Left lung (tissue), 10 donors: ENCODE results near the gene LRRC39. TPM values are rescaled to one million over a fixed set of nuclear protein-coding genes. Genes with fewer than 3 reads are reported as not detected.

Source experiments
- ATAC-seq: fragments of 200-7000 bp; cut with Tn5 transposase; one replicate; pipeline ENCODE4 v1.9.1; 2020; ENCODE audit warnings: moderate library complexity
- DNase-seq, 4 donors: peaks; one replicate each; pipeline ENCODE4 v3.0.0-alpha.2; 2013 to 2020
- H3K27ac ChIP-seq, 2 donors: fragments of 200-600 bp; sonication (generic) in 1 of 2; one replicate each; pipeline versions ENCODE4 v1.5.0 to v1.8.0; 2020 to 2021
- H3K27me3 ChIP-seq, 2 donors: fragments of 200-600 bp; sonication (generic) in 1 of 2; one replicate each; pipeline versions ENCODE4 v1.5.0 to v1.8.0; 2020 to 2021
- H3K36me3 ChIP-seq, 2 donors: fragments of 200-600 bp; sonication (generic) in 1 of 2; one replicate each; pipeline versions ENCODE4 v1.5.0 to v1.8.0; 2020 to 2021
- H3K4me1 ChIP-seq, 2 donors: fragments of 200-600 bp; one replicate each; pipeline ENCODE4 v1.8.0; 2021
- H3K4me3 ChIP-seq, 2 donors: fragments of 200-600 bp; sonication (generic) in 1 of 2; one replicate each; pipeline versions ENCODE4 v1.5.0 to v1.8.0; 2020 to 2021; ENCODE audit warnings: mild to moderate bottlenecking in 1 of 2
- H3K9me3 ChIP-seq, 2 donors: fragments of 200-600 bp; sonication (generic) in 1 of 2; one replicate each; pipeline versions ENCODE4 v1.5.0 to v1.8.0; 2020 to 2021
- intact Hi-C, 2 donors: fragments of 100-400 bp; cut with DNase I; formaldehyde crosslinking; loops; one replicate each; pipeline versions ENCODE4 v1.11.2 to v1.14.2; 2022
- polyA plus RNA-seq, 6 donors: library from polyadenylated mRNA; unstranded; fragments of 120-200 nt; gene quantifications; one replicate each; pipeline ENCODE4 v1.2.1, GENCODE V29; 2013; ENCODE audit not compliant: insufficient read length in 6 of 6
- total RNA-seq, 2 donors: library from RNA; stranded (reverse); fragmentation: NEBNext Ultra II Directional; extraction: Animal tissue kit (Norgen Biotek cat#: 25700); gene quantifications; one replicate each; pipeline ENCODE4 v1.2.1, GENCODE V29; 2021
- TF ChIP-seq, protein P1 (sequence below), 2 donors: fragments of 200-600 bp; sonication (generic) in 1 of 2; IDR thresholded peaks; one replicate each; pipeline versions ENCODE4 v1.5.0 to v1.8.0; 2021; ENCODE audit warnings: antibody characterized with exemption in 2 of 2
- donor health status: DM: no; HTN: yes; CAD: no.
- donor health status: DM: no; HTN: no; CAD: no.

LRRC39 gene
- total and polyA plus RNA-seq, 8 donors, result 0.35 to 4.2 (median 3.3) TPM

DNA sequence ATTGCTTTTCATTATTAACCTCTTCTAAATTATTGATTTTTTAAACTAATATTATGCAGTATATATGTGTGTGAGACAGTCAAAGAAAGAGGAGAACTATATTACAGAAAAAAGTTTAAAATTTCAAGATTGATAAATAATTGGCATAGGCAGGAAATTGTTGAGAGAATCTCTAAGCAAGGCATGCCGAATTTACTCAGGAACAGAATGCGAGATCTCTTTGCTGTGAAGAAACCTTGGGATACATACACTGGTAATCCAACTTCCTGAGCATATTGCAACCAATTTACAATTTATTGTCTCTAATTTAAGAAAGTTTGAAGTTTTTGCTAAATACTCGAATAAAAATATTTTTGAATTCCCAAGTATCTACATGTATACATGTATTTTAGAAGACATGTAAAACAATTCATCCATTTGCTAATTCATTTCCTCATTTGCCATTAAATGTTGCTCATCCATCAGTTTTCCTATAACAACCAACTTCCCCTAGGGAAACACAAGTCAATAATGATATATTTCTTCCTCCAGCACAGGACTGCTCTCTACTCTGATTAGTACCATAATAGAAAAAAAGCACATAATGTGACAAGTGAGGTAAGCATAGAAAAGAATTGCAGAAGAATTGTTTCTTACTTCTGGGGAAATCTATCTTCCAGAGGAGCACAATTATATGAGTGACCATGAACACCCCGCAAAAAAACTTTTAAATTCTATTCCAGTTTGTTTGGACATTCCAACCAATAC lies 588 bp downstream of the LRRC39 start:
- Histone ChIP-seq H3K4me1 (no peaks in the 10 kb centered on the region), H3K36me3 (no peaks in the 10 kb centered on the region), H3K4me3 (no peak overlapping the region), H3K27me3 (no peaks in the 10 kb centered on the region), H3K27ac (no peak overlapping the region), H3K9me3 (no peaks in the 10 kb centered on the region)
- TF ChIP-seq, protein P1, sequence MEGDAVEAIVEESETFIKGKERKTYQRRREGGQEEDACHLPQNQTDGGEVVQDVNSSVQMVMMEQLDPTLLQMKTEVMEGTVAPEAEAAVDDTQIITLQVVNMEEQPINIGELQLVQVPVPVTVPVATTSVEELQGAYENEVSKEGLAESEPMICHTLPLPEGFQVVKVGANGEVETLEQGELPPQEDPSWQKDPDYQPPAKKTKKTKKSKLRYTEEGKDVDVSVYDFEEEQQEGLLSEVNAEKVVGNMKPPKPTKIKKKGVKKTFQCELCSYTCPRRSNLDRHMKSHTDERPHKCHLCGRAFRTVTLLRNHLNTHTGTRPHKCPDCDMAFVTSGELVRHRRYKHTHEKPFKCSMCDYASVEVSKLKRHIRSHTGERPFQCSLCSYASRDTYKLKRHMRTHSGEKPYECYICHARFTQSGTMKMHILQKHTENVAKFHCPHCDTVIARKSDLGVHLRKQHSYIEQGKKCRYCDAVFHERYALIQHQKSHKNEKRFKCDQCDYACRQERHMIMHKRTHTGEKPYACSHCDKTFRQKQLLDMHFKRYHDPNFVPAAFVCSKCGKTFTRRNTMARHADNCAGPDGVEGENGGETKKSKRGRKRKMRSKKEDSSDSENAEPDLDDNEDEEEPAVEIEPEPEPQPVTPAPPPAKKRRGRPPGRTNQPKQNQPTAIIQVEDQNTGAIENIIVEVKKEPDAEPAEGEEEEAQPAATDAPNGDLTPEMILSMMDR (IDR thresholded peaks at IDR 0.05), result no peak
- intact Hi-C loops, result no loop called here
- no peak for DNase-seq
- ATAC-seq, result no peak

DNA sequence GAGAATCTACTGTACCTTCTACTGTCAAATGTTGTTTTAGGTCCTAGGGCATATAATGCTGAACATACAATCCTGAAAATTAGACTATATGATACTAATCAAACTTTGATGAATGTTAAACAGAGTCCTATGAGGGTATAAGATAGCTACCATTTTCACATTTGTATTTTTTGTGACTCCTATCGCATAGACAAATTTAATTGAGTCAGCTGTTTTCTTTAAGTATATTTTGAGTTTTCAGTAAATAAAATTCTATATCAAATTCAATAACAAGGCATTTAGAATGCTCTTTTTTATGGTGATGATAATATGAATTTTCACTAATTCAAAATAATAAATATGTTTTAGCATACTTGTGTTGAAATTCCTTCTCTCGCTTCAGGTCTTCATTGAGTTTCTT lies 10.0 kb downstream of the LRRC39 start:
- TF ChIP-seq, protein P1 (IDR thresholded peaks at IDR 0.05), result no peak
- DNase-seq (no peak), ATAC-seq (no peak)
- H3K27ac ChIP-seq, result no peak overlapping the region
- no peaks in the 10 kb centered on the region for H3K4me1 ChIP-seq
- no peak overlapping the region for H3K4me3 ChIP-seq
- H3K9me3 ChIP-seq, result no peaks in the 10 kb centered on the region
- H3K36me3 ChIP-seq, result no peaks in the 10 kb centered on the region
- H3K27me3 ChIP-seq, result no peaks in the 10 kb centered on the region
- intact Hi-C loops, result no loop called here

DNA sequence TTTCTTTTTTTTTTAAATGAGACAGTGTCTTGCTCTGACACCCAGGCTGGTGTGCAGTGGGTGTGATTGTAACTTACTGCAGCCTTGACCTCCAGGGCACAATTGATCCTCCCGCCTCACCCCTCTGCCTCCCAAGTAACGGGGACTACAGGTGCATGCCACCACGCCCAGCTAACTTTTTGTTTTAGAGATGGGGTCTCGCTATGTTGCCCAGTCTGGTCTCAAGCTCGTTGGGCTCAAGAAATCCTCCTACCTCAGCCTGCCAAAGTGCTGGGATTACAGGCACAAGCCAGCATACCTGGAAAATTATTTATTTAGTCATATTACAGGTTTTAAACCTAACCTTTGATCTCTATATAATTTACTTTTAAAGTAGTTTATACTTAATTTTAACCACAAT lies 13.4 kb downstream of the LRRC39 start:
- Histone ChIP-seq H3K4me3 (no peak overlapping the region), H3K27ac (no peak overlapping the region), H3K27me3 (no peaks in the 10 kb centered on the region), H3K4me1 (no peaks in the 10 kb centered on the region), H3K9me3 (no peaks in the 10 kb centered on the region), H3K36me3 (no peaks in the 10 kb centered on the region)
- TF ChIP-seq, protein P1 (IDR thresholded peaks at IDR 0.05), result no peak
- no peak for DNase-seq
- intact Hi-C loops, result no loop called here
- ATAC-seq, result no peak

DNA sequence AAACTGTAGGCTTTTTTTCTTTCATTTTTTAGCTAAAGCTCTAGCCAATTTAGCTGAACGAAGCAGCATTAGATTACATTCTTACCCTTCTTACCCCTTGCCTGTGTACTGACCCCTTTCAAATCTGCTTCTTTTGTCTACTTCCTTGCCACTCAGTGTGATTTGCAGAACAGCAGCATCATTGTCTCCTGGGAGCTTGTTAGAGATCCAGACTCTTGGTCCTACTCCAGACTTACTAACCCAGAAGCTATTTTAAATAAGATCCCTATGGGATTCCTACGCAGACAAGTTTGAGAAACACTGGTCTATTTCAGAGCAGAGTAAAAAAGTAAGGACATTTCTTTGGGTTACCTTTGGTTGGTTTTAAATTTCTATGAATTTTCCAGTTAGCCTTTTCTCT lies 13.8 kb downstream of the LRRC39 start:
- H3K4me3 ChIP-seq, result no peak overlapping the region
- no peak for DNase-seq
- H3K4me1 ChIP-seq, result no peaks in the 10 kb centered on the region
- H3K27ac ChIP-seq, result no peak overlapping the region
- no peak for ATAC-seq
- intact Hi-C loops, result no loop called here
- no peaks in the 10 kb centered on the region for H3K9me3 ChIP-seq
- TF ChIP-seq, protein P1 (IDR thresholded peaks at IDR 0.05), result no peak
- no peaks in the 10 kb centered on the region for H3K36me3 ChIP-seq
- no peaks in the 10 kb centered on the region for H3K27me3 ChIP-seq

DNA sequence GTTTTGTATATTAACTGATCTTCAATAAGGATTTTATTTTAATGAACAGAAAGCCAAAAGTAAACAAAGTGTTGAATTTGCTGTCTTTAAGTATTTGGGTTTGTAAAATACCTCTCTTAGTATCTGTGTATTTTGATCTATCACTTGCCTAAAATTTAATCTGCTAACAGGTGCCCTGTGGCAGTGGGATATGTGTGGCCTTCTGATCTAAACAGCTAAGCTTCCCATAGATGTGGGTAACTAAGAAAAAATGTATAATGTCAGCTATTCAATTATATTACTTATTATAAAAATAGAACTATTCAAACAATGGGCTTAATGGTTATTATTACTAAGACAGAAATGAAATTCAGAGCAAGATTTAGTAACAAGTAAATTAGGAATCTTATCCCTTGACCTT lies 15.2 kb downstream of the LRRC39 start:
- TF ChIP-seq, protein P1 (IDR thresholded peaks at IDR 0.05), result no peak
- ATAC-seq (no peak), DNase-seq (no peak)
- Histone ChIP-seq H3K27ac (no peak overlapping the region), H3K4me3 (no peak overlapping the region), H3K4me1 (no peaks in the 10 kb centered on the region), H3K9me3 (no peaks in the 10 kb centered on the region), H3K36me3 (no peaks in the 10 kb centered on the region), H3K27me3 (no peaks in the 10 kb centered on the region)
- intact Hi-C loops, result no loop called here
